ENCODE data around the gene METAP1D. TPM values are rescaled to one million over a fixed set of nuclear protein-coding genes. Genes with fewer than 3 reads are reported as not detected.

METAP1D gene
- total and polyA plus RNA-seq, 2 donors (not counting 3 experiments of a cell fraction or from before 2014, with no cell fraction given): 4.2 to 8.1 TPM

DNA sequence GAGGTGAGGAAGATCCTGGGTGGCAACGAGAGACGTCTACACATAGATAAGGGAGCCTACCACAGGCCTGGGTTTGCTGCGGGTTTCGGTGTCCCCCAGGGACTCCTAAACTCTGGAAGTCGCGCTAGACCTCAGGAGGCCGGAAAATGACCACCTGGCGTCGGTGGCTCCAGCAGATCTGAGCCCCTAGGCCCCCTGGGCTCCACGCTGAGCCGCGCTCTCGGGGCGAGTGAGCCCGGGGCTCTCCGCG, 84.6 kb downstream of the METAP1D start:
- no peak for TF ChIP-seq POLR2AphosphoS5 (IDR thresholded peaks at IDR 0.05; ENCODE audit: insufficient read depth, low read depth, low read length)
- TF ChIP-seq EZH2 (IDR thresholded peaks at IDR 0.05; ENCODE audit: borderline replicate concordance, low read depth, low read length, severe bottlenecking): peak; percentile 26
- Histone ChIP-seq H3K4me2 (ENCODE audit: insufficient read depth, low read length) (peak overlapping the region; percentile 68), H3K4me1 (ENCODE audit: control insufficient read depth, extremely low read depth, insufficient read depth, low read length) (peaks cover 20% of the 10 kb centered on the region), H3K36me3 (ENCODE audit: control insufficient read depth in 2 of 2, extremely low read depth in 1 of 2, insufficient read depth in 2 of 2, low read length in 2 of 2) (no peaks in the 10 kb centered on the region), H3K9ac (replicated peaks; ENCODE audit: extremely low read depth, insufficient read depth, low read length) (no peak overlapping the region), H3K9me1 (replicated peaks; ENCODE audit: control insufficient read depth, extremely low read depth, insufficient read depth, low read length) (no peaks in the 10 kb centered on the region), H3K4me3 (replicated peaks in 1 of 3; ENCODE audit: insufficient read depth in 1 of 3, low read depth in 1 of 3, low read length in 3 of 3) (no peak overlapping the region), H3K9me3 (replicated peaks; ENCODE audit: control insufficient read depth, insufficient read depth, low read length) (no peaks in the 10 kb centered on the region), H4K20me1 (replicated peaks; ENCODE audit: control insufficient read depth, extremely low read depth, insufficient read depth, low read length) (no peaks in the 10 kb centered on the region), H3K27ac (ENCODE audit: insufficient read depth, low read depth, low read length) (no peak overlapping the region), H2AFZ (ENCODE audit: low read depth, low read length) (peak overlapping the region; percentile 80), H3K79me2 (ENCODE audit: control insufficient read depth, insufficient read depth, low read length) (no peaks in the 10 kb centered on the region), H3K27me3 (ENCODE audit: control insufficient read depth in 2 of 2, insufficient read depth in 2 of 2, low read length in 2 of 2) (peaks cover 87 to 99% of the 10 kb centered on the region in 2 experiments)
- CTCF ChIA-PET: interaction anchor here (1.3 to 2.7 kb wide), 4 partner anchors 11 to 21 kb away, joined by 5 to 12 read pairs (median 8); partner anchors contain the start of gene DLX2
- dilution Hi-C loops (cut with MboI; ENCODE audit: extremely low pct_ligation_motif_present, low sequenced_read_pairs): no loop called here
- DNase-seq (ENCODE audit: low read depth, low spot score): no peak
- intact Hi-C loops (cut with micrococcal nuclease): loop anchor here (2.0 kb wide), 1 partner anchor 162 kb away; the partner anchor contains the start of gene HAT1
- FAIRE-seq: no peak
- BruUV-seq (replicated peaks): no TSS peak
- POLR2A ChIA-PET: no interaction called here

DNA sequence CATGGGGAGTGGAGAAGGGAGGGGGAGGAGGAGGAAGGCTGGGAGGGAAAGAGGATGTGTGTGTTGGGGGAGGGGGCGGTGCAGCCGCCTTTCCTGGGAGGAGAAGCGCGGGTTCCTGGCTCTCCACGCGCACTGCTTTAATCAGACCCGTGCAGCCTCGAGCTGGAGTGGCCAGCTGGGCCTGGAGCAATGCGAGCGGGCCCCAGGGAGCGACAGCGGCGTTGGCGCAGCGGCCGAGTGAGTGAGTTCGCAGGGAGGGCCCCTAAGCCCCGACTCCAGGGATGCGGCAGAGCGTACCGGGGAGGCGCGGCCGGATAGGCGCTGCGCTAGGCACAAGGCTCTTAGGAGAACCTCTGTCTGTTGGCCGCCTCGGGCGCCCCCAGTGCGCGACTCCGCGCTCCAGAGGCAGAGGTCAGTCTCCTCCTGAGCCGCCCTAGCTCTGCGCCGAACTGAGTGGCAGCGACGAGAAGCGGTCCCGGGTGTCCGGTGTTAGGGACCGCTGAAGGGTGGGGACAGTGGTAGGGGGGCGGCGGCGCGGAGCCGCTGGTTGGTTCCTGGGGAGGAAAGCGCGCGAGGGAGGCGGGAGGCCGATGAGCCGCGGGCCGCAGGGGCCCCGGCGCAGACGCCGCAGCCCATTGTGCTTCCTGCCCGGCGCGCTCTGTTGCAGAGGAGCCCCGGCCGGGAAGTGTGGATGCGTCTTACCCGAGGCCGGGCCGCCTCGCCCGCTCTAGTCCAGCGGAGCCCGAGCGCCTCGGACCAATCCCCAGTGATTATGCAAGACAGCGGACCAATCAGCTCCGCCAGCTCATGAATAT, 85.1 kb downstream of the METAP1D start:
- dilution Hi-C loops (cut with MboI; ENCODE audit: extremely low pct_ligation_motif_present, low sequenced_read_pairs) (no loop called here), intact Hi-C loops (cut with micrococcal nuclease) (loop anchor here (1.0 to 2.0 kb wide), 3 partner anchors 8 to 162 kb away; partner anchors contain the start of genes DLX2 and HAT1)
- H3K9me1 ChIP-seq (replicated peaks; ENCODE audit: control insufficient read depth, extremely low read depth, insufficient read depth, low read length): no peaks in the 10 kb centered on the region
- H3K4me3 ChIP-seq (replicated peaks in 1 of 3; ENCODE audit: insufficient read depth in 1 of 3, low read depth in 1 of 3, low read length in 3 of 3): peak overlapping the region; percentile 26 to 40 (median 30)
- POLR2A ChIA-PET: no interaction called here
- H3K27me3 ChIP-seq (ENCODE audit: control insufficient read depth in 2 of 2, insufficient read depth in 2 of 2, low read length in 2 of 2): peaks cover 92 to 100% of the 10 kb centered on the region in 2 experiments
- no peaks in the 10 kb centered on the region for H3K9me3 ChIP-seq (replicated peaks; ENCODE audit: control insufficient read depth, insufficient read depth, low read length)
- H2AFZ ChIP-seq (ENCODE audit: low read depth, low read length): peak overlapping the region; percentile 80
- peak overlapping the region; percentile 68 for H3K4me2 ChIP-seq (ENCODE audit: insufficient read depth, low read length)
- no peaks in the 10 kb centered on the region for H3K79me2 ChIP-seq (ENCODE audit: control insufficient read depth, insufficient read depth, low read length)
- no peak overlapping the region for H3K27ac ChIP-seq (ENCODE audit: insufficient read depth, low read depth, low read length)
- FAIRE-seq (peak; percentile 96), DNase-seq (ENCODE audit: low read depth, low spot score) (peak; percentile 83)
- H3K4me1 ChIP-seq (ENCODE audit: control insufficient read depth, extremely low read depth, insufficient read depth, low read length): peaks cover 20% of the 10 kb centered on the region
- TF ChIP-seq POLR2AphosphoS5 (IDR thresholded peaks at IDR 0.05; ENCODE audit: insufficient read depth, low read depth, low read length): no peak
- peak; percentile 40 for TF ChIP-seq EZH2 (IDR thresholded peaks at IDR 0.05; ENCODE audit: borderline replicate concordance, low read depth, low read length, severe bottlenecking)
- BruUV-seq (replicated peaks): no TSS peak
- H3K9ac ChIP-seq (replicated peaks; ENCODE audit: extremely low read depth, insufficient read depth, low read length): no peak overlapping the region
- CTCF ChIA-PET: interaction anchor here (0.6 to 2.7 kb wide), 7 partner anchors 11 to 328 kb away, joined by 3 to 12 read pairs (median 5); partner anchors contain the start of gene DLX2
- no peaks in the 10 kb centered on the region for H3K36me3 ChIP-seq (ENCODE audit: control insufficient read depth in 2 of 2, extremely low read depth in 1 of 2, insufficient read depth in 2 of 2, low read length in 2 of 2)
- H4K20me1 ChIP-seq (replicated peaks; ENCODE audit: control insufficient read depth, extremely low read depth, insufficient read depth, low read length): no peaks in the 10 kb centered on the region

Measured in endothelial cell of umbilical vein (primary cell).